Right atrium auricular region (tissue), 2 donors: ENCODE data around the gene MPIG6B. TPM values are rescaled to one million over a fixed set of nuclear protein-coding genes. Genes with fewer than 3 reads are reported as not detected.

Experiments used
- DNase-seq: peaks from one replicate; pipeline ENCODE4 v3.0.0-alpha.2; 2019; ENCODE audit warnings: low spot score
- H3K27ac ChIP-seq, 2 donors: fragments of 200-600 bp; sonication (generic); 1 replicate in 1 of 2; 2 replicates in 1 of 2; pipeline ENCODE4 v1.5.1; 2016 to 2019
- H3K27me3 ChIP-seq, 2 donors: fragments of 200-600 bp; sonication (generic); one replicate each; pipeline versions ENCODE4 v1.5.1 to v1.6.0; 2017 to 2019
- H3K36me3 ChIP-seq: fragments of 200-600 bp; sonication (generic); one replicate; pipeline ENCODE4 v1.5.1; 2016
- H3K4me1 ChIP-seq, 2 donors: fragments of 200-600 bp; sonication (generic); one replicate each; pipeline versions ENCODE4 v1.5.1 to v1.6.0; 2017 to 2019
- H3K4me3 ChIP-seq, 2 donors: fragments of 200-600 bp; sonication (generic); 1 replicate in 1 of 2; 2 replicates in 1 of 2; pipeline ENCODE4 v1.5.1; 2017 to 2019; ENCODE audit warnings: mild to moderate bottlenecking in 1 of 2, moderate library complexity in 1 of 2
- H3K9me3 ChIP-seq, 2 donors: fragments of 200-600 bp; sonication (generic); one replicate each; pipeline ENCODE4 v1.5.1; 2019
- total RNA-seq, 2 donors: library from RNA; depleted of rRNA; stranded (reverse); fragments of >200 nt; gene quantifications; one replicate each; pipeline ENCODE4 v1.1.0, GENCODE V29; 2016
- TF ChIP-seq, protein P1 (sequence below), 2 donors: fragments of 200-600 bp; sonication (generic); IDR thresholded peaks; one replicate each; pipeline ENCODE4 v1.5.1; 2019; ENCODE audit warnings: antibody characterized with exemption in 2 of 2

Gene MPIG6B
- total RNA-seq, 2 donors from 2014 or later = 0.55 TPM; not detected in 1

DNA sequence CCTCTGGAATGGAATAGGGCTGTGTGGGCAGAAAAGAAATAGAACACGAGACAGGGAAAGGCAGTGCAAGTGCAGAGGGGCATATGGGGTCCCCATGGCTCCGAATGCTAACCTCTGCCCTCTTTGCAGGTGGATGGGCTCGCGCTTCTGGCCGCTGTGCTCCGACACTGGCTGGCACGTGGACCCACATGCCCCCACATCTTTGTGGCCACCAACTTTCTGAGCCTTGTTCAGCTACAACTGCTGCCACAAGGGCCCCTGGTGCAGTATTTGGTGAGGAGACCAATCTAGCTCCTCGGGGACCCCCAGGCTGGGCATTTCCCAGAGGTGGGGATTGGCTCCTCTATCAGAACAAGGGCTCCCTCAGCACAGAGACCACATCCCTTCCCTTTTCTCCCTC, 38.2 kb downstream of the MPIG6B start:
- no peak for DNase-seq
- TF ChIP-seq, protein P1, sequence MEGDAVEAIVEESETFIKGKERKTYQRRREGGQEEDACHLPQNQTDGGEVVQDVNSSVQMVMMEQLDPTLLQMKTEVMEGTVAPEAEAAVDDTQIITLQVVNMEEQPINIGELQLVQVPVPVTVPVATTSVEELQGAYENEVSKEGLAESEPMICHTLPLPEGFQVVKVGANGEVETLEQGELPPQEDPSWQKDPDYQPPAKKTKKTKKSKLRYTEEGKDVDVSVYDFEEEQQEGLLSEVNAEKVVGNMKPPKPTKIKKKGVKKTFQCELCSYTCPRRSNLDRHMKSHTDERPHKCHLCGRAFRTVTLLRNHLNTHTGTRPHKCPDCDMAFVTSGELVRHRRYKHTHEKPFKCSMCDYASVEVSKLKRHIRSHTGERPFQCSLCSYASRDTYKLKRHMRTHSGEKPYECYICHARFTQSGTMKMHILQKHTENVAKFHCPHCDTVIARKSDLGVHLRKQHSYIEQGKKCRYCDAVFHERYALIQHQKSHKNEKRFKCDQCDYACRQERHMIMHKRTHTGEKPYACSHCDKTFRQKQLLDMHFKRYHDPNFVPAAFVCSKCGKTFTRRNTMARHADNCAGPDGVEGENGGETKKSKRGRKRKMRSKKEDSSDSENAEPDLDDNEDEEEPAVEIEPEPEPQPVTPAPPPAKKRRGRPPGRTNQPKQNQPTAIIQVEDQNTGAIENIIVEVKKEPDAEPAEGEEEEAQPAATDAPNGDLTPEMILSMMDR (IDR thresholded peaks at IDR 0.05) = no peak
- H3K36me3 ChIP-seq = no peaks in the 10 kb centered on the region
- H3K27me3 ChIP-seq = no peaks in the 10 kb centered on the region
- no peaks in the 10 kb centered on the region for H3K9me3 ChIP-seq
- H3K4me1 ChIP-seq = peaks cover 0 to 4% of the 10 kb centered on the region in 2 donors
- no peak overlapping the region for H3K4me3 ChIP-seq
- H3K27ac ChIP-seq = no peak overlapping the region

- no peak within 1 kb of the TSS for H3K27ac ChIP-seq
Measured at GRCh38 chr6:31762356-31762755, 39.2 kb downstream of the MPIG6B start, which contains the start of gene SAPCD1. SAPCD1 (plus strand) TSS chr6:31762656; CDS start chr6:31763055, 399 bp downstream.

DNA sequence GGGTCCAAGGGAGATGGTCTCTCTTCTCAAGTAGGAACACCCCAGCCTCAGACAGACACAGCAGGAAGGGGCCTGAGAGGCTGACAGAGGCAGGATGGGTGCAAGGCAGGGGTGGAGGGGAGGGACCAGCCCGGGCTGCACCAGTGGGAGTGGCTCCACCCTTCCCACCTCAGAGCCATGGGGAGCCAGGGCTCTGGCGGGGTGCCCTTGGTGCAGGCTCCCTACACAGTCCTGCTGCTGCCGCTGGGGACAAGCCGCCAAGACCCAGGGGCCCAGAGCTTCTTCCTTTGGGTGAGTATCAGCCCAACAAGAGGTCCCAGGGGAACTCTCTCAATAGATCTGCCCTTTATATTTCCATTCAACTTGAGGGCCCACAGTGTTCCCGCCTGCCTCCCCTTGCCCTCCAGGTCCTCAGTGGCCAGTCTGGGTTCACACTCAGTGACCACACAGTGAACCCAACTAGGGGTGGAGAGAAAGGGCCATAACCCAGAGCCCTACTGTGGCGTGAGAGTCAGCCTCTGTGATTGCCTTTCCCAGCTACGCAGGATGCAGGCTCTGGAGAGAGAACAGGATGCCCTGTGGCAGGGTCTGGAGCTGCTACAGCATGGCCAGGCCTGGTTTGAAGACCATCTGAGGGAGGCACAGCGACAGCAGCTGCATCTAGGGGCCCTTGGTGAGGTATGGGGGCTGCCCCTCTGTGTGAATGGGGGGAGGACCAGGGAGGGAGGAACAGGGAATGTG, 39.9 kb downstream of the MPIG6B start:
- no peaks in the 10 kb centered on the region for H3K9me3 ChIP-seq
- H3K4me1 ChIP-seq = peaks cover 0 to 4% of the 10 kb centered on the region in 2 donors
- no peaks in the 10 kb centered on the region for H3K27me3 ChIP-seq
- H3K4me3 ChIP-seq = no peak overlapping the region
- TF ChIP-seq, protein P1 (IDR thresholded peaks at IDR 0.05) = no peak
- no peak for DNase-seq
- H3K36me3 ChIP-seq = no peaks in the 10 kb centered on the region
- H3K27ac ChIP-seq = no peak overlapping the region

More at GRCh38 chr6:31762356-31762755, 39.2 kb downstream of the MPIG6B start, which contains the start of gene SAPCD1:
- Histone ChIP-seq H3K4me3 (no peak within 1 kb of the TSS), H3K27me3 (no peaks in the 10 kb centered on the region), H3K36me3 (no peaks in the 10 kb centered on the region), H3K9me3 (no peaks in the 10 kb centered on the region), H3K4me1 (peaks cover 0 to 4% of the 10 kb centered on the region in 2 donors)
- no peak for DNase-seq
- TF ChIP-seq, protein P1 (IDR thresholded peaks at IDR 0.05) = no peak

DNA sequence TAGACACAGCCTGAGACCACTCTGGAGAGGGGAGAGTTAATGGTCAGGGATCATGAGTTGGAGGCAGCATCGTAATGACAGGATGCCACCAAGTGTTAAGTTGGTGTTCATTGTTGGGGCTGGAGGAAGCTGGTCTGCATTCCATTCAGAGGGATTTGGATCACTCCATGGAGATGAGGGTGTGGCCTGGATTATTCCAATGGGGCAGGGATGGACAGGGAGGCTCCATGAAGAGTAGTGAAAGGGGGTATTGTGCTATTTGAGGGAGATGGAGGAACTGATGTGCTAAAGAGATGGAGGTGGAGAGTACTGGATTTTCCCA, 40.4 kb downstream of the MPIG6B start:
- no peak for DNase-seq
- H3K27ac ChIP-seq = no peak overlapping the region
- H3K4me1 ChIP-seq = peaks cover 0 to 4% of the 10 kb centered on the region in 2 donors

GRCh38 chr6:31764198-31764597, 41.0 kb downstream of the MPIG6B start:
- Histone ChIP-seq H3K27ac (no peak overlapping the region), H3K36me3 (no peaks in the 10 kb centered on the region), H3K27me3 (no peaks in the 10 kb centered on the region), H3K4me1 (peaks cover 0 to 4% of the 10 kb centered on the region in 2 donors), H3K9me3 (no peaks in the 10 kb centered on the region), H3K4me3 (no peak overlapping the region)
- TF ChIP-seq, protein P1 (IDR thresholded peaks at IDR 0.05) = no peak
- no peak for DNase-seq

More for the DNA sequence above, 40.4 kb downstream of the MPIG6B start:
- no peaks in the 10 kb centered on the region for H3K36me3 ChIP-seq
- no peak overlapping the region for H3K4me3 ChIP-seq
- TF ChIP-seq, protein P1 (IDR thresholded peaks at IDR 0.05) = no peak
- H3K27me3 ChIP-seq = no peaks in the 10 kb centered on the region
- no peaks in the 10 kb centered on the region for H3K9me3 ChIP-seq

DNA sequence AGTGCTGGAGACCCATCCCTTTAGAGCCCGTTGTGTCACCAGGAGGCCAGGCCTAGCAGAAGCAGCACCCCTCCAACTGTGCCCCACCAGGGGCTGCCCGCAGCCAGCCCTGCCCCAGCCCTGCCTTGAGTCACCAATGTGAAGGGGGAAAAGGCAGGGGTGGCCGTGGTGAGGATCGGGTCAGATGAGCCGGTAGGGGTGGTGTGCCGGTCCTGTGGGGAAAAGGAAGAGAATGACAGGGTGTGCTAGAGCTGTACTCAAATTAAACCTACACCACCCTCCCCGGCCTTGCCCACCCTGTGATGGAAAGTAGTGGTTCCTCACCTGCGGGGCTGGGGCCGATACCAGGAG, 42.4 kb downstream of the MPIG6B start:
- no peak overlapping the region for H3K4me3 ChIP-seq
- no peak overlapping the region for H3K27ac ChIP-seq
- no peaks in the 10 kb centered on the region for H3K27me3 ChIP-seq
- no peak for DNase-seq
- H3K4me1 ChIP-seq = peaks cover 0 to 4% of the 10 kb centered on the region in 2 donors
- no peaks in the 10 kb centered on the region for H3K36me3 ChIP-seq
- H3K9me3 ChIP-seq = no peaks in the 10 kb centered on the region
- TF ChIP-seq, protein P1 (IDR thresholded peaks at IDR 0.05) = no peak
